Fibroblast of lung (primary cell): ENCODE measurements around the gene ZNF626.
"Not testable (repeated sequence)": the region's sequence is repeated elsewhere in the genome, so short reads cannot be mapped to it uniquely, and the experiment has no call there.

Source experiments
- EZH2 ChIP-seq: IDR thresholded peaks from 2 replicates; pipeline ENCODE4 v1.5.1; 2012; ENCODE audit warnings: low read length, control low read depth, mild to moderate bottlenecking; ENCODE audit errors: missing control alignments
- TF ChIP-seq, protein P1 (sequence below), 2 donors: IDR thresholded peaks in 1 of 2; conservative IDR thresholded peaks in 1 of 2; 1 replicate in 1 of 2; 2 replicates in 1 of 2; pipeline ENCODE4 v1.5.1; 2011 to 2012; ENCODE audit warnings: low read length in 2 of 2, control low read depth in 1 of 2, inconsistent platforms in 1 of 2, low read depth in 1 of 2, mild to moderate bottlenecking in 1 of 2

DNA sequence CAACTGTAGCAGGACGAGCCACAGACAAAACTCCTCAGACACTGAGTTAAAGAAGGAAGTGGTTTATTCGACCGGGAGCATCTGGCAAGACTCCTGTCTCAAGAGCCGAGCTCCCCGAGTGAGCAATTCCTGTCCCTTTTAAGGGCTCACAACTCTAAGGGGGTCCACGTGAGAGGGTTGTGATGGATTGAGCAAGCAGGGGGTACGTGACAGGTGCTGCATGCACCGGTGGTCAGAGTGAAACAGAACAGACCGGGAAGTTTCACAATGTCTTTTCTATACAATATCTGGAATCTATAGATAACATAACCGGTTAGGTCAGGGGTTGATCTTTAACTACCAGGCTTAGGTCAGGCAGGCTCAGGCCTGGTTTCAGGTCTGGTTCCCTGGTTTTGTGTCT is 3.1 kb upstream of the ZNF626 start:
- TF ChIP-seq, protein P1, sequence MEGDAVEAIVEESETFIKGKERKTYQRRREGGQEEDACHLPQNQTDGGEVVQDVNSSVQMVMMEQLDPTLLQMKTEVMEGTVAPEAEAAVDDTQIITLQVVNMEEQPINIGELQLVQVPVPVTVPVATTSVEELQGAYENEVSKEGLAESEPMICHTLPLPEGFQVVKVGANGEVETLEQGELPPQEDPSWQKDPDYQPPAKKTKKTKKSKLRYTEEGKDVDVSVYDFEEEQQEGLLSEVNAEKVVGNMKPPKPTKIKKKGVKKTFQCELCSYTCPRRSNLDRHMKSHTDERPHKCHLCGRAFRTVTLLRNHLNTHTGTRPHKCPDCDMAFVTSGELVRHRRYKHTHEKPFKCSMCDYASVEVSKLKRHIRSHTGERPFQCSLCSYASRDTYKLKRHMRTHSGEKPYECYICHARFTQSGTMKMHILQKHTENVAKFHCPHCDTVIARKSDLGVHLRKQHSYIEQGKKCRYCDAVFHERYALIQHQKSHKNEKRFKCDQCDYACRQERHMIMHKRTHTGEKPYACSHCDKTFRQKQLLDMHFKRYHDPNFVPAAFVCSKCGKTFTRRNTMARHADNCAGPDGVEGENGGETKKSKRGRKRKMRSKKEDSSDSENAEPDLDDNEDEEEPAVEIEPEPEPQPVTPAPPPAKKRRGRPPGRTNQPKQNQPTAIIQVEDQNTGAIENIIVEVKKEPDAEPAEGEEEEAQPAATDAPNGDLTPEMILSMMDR (conservative IDR thresholded peaks at IDR 0.05 in 1 of 2, IDR thresholded peaks at IDR 0.05 in 1 of 2; ENCODE audit: low read depth in 1 of 2, low read length in 2 of 2): not testable (repeated sequence)
- TF ChIP-seq EZH2: not testable (repeated sequence)
